Stimulated activated CD8-positive, alpha-beta memory T cell treated with anti-CD3 and anti-CD28 coated beads, Interleukin-4, amount 100 ng/mL, for 1 hour (primary cell): ENCODE measurements around the gene KIF15.

ENCODE experiments used
- DNase-seq, 2 donors: peaks; one replicate each; pipeline ENCODE4 v3.0.0-alpha.2; 2020; ENCODE audit warnings: low read depth in 2 of 2, low spot score in 1 of 2

KIF15 gene

GRCh38 chr3:44877333-44877732 lies 115.7 kb downstream of the KIF15 start:
- no peak for DNase-seq

- DNase-seq: no peak
Observed at GRCh38 chr3:44880284-44880683, 118.7 kb downstream of the KIF15 start.

- no peak for DNase-seq
Observed at GRCh38 chr3:44883213-44883955, 121.8 kb downstream of the KIF15 start.

DNA sequence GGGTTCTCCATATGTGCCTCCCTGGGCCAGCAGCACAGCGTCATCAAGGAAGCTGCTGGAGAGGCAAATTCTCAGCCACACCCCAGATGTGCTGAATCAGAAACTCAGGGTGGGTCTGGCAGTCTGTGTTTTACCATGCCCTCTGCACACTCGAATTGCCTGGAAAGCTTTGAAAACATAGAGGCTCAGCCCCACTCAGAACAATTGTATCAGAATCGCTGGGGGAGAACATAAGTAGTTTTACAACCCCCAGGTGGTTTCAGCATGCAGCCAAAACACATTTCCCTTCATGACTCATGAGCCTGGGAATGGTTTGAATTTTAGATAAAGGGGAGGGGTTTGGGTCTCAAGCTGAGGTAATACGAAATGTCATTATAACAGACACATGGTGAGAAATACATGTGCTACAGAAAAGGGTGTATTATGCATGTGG lies 122.4 kb downstream of the KIF15 start:
- DNase-seq: no peak

DNA sequence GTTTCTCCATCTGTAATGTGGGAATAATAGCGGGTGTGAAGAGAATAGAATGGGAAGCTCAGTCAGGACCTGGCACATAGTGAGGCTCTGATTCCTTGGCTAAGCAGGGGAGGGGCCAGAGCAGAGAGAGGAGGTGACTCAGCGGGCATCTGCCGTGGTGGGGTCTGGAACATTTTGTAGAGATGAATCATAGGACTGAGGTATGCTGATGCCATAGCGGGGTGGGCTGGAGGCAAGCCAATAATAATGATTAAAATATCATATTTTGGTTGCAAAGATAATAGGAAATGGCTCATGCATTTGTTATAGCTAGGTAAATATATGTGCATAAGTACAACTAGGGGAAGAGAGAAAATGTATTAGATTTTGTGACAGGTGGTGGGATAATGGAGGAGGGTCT lies 124.0 kb downstream of the KIF15 start:
- no peak for DNase-seq

DNA sequence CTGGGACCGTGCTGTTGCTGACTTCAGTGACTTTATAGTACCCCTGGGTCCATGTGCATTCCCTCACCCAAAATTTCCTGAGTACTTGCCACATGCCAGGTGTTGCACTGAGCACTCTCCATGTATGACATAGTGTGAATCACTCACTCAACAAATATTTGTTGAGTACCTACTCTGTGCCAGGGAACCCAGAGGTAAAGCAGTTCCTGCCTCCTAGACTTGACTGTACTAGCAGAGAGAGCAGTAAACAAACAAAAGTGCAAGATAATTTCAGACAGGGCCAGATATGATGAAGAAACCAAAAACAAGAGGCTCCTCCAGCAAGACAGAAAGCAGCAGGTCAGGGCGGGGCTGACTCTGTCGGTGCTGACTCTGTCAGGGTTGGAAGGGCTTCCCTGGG lies 125.0 kb downstream of the KIF15 start:
- no peak for DNase-seq

DNA sequence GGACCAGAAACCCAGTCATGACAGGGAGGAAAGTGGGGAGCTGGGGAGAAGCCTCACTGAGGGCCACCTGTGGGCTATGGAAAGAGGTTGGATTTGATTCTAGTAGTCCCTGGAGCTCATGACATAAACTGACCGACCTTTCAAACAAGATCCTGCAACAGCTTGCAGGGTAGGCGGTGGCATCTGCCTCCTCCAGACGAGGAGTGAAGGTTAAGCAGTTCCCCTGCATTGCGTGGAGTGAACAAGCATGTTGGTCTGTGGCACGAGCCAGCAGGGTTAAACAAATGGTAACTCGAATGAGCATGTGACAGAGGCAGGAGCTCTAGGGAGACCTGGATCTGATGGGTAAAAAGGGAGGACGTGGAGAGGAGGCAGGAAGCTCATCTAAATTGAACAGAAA lies 125.5 kb downstream of the KIF15 start:
- DNase-seq: no peak

DNA sequence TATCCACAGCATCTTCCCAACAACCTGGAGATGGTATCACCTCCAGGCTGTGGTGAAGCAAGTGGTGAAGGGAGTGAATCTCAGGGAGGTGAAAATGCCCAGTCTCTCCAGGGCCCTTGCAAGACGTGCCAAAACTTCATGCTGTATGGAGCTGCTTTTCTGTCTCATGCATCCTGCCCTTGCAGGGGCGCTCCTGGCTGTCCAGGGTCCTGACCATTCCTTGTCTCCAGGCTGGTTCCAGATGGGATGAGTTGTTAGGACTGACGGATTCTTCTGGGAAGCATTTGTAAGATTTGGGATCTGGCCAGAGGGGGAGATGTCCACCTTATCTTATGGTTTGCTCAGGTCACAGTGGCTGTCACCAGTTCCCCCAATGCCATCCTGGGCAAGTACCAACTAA lies 128.7 kb downstream of the KIF15 start:
- DNase-seq: no peak

DNA sequence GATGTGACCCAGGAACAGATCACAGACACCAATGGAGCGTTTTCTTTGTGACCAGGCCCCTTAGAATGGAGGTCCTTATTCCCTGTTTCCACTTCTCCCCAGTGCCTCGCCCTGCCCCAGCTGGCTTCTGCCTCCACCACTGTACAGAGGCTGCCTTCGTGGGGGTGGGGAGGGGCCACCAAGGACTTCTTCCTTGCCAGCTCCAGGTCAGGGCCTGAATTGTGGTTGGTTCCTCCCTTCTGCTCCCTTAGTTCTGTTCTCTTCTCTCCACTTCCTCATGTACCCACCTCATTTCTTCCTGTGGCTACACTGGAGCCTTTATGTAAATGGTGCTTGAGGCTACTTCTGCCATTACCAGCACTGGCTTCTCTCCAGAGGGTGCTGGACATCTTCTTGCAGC lies 129.3 kb downstream of the KIF15 start:
- no peak for DNase-seq

GRCh38 chr3:44892689-44893088 lies 131.1 kb downstream of the KIF15 start:
- no peak for DNase-seq

DNA sequence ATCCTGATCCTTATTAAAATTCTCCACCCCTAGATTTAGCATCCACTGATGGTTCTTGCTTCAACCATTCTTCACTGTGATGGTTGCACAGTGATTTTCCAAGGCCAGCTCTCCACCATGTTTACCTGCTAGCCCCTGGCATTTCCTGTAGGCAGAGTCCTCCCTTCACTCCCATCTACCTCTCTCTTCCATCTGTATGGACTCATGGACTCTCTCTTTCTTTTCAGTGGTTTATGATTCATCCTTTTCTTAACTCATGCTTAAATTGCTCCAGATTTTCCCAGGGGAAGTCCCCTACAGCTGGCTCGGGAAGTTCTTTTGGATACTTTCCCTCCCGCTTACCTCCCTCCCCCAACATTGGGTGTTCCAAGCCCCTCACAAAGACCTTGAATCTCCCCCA lies 131.5 kb downstream of the KIF15 start:
- DNase-seq: no peak

- no peak for DNase-seq
Observed at GRCh38 chr3:44894485-44894884, 132.9 kb downstream of the KIF15 start.

- no peak for DNase-seq
Observed at GRCh38 chr3:44896440-44896839, 134.8 kb downstream of the KIF15 start.

- DNase-seq: no peak
Observed at GRCh38 chr3:44899683-44900367, 138.2 kb downstream of the KIF15 start.

DNA sequence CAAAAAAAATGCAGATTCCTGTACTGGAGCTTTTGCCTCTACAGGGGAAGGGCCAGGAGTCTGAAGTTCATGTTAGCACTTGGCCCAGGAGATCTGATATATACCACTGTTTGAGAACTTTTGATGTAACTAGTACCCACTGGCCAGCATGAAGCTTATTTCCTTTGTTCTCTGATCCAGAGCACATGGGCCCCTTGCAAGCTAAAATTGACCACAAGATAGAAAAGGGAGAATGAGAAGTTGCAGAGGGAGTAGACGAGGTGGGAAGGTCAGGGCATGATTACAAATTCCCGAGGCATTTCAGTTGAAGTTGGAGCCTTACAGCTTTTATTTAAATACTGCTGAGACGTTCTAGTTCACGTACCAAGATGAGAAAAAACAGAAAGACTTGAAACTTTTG lies 141.0 kb downstream of the KIF15 start:
- DNase-seq: no peak
